Amniotic epithelial cell (primary cell): Measurements from ENCODE around the gene DEFB108B.
A peak's percentile ranks its signal among the peaks of the same experiment; 100 is the strongest.
"Not testable (repeated sequence)": the region's sequence is repeated elsewhere in the genome, so short reads cannot be mapped to it uniquely, and the experiment has no call there.

Experiments used
- DNase-seq: peaks from one replicate; pipeline ENCODE4 v3.0.0-alpha.2; 2010; ENCODE audit warnings: low read depth

DEFB108B gene, protein sequence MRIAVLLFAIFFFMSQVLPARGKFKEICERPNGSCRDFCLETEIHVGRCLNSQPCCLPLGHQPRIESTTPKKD

DNA sequence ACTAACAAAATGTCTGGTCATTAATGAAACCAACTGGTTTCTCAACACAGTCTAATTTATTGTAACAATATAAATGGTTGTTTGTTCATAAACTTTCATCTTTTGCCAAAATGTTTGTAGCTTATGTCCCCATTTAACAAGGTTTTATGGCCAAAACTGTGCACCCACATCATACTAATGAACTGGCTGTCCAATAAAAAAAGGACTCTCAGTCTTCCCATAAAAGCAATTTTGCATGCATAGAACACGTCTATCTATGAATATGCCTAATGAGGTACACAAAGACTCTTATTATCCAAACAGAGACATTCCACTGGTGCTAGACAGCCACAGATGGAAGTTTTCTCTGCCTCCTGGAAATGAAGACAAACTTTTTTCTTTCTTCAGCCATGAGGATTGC lies at the start of gene DEFB108B:
TSS of gene DEFB108B (plus strand) at position 390 of the 400 bp plus-strand sequence. CDS start at position 390, 0 bp downstream.
- DNase-seq = not testable (repeated sequence)

DNA sequence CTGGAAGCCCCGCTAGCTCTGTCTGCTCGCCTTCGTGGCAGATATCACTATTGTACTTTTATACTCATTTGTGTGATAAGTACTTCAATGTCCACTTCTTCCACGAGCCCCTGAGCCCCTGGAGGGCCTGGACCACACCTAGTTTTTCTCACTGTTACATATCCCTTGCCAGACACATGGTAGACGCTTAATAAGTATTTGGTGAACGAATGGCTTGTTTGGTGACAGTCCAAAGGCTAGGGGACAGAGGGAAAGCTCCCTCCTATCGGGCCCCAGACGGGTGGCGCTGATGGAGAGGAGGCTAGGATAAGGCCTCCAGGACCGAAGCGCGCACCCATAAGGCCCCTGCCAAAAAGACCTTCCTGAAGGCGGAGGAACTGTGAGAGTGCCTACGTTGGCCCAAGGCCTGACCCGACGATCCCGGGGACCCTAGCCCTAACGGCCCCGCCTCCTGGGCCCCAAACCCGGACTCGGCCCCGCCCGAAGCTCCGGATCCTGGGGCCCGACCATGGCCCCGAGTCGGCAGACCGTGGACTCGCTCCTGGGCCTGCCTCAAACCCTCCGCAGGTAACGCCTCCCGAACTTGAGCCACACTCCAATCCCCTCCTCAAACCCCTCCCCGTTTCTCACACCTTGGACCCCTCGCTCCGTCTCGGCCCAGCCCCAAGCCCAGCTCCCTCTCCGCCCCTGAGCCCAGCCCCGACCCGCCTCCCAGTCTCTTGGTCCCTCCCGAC lies 46.7 kb upstream of the DEFB108B start:
- DNase-seq = peak; percentile 75

DNA sequence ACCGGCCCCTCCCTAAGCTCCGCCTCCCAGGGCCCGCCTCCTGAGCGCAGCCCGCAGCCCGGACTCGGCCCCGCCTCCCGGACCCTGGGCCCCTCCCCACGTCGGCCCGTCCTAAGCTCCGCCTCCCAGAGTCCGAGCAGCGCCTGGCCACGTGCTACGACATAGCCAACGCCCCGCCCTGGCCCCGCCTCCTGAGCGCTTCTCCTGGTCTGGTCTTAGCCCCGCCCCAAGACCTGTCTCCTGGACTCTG lies 46.2 kb upstream of the DEFB108B start:
- not testable (repeated sequence) for DNase-seq

DNA sequence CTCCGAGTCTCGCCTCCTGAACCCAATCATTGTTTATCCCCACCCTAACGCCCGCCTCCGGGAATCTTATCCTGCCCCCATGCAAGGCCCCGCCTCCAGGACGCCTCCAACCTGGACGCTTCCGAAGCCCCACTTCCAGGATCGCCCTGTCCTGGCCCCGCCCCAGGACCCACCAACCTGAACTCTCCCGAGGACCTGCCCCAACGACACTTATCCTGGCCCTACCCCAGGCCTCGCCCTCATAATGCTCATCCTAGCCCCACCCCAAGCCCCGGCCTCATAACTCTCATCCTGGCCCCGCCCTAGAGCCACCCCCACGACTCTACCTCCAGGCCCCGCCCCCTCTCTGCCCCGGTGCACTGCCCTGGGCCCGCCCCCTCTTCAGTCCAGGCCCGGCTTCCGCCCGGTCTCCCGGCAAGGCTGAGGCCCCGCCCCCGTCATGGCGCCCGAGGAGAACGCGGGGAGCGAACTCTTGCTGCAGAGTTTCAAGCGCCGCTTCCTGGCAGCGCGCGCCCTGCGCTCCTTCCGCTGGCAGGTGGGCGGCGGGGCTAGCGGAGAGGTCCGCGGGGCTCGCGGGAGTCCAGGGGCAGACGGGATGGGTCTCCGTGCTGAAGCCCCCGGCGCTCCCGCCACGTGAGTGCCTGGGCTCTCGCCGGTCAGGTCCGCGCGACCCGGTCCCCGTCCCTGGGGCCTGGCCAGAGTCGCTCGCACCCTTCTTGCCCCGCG lies 45.7 kb upstream of the DEFB108B start:
- peak; percentile 99 for DNase-seq

DNA sequence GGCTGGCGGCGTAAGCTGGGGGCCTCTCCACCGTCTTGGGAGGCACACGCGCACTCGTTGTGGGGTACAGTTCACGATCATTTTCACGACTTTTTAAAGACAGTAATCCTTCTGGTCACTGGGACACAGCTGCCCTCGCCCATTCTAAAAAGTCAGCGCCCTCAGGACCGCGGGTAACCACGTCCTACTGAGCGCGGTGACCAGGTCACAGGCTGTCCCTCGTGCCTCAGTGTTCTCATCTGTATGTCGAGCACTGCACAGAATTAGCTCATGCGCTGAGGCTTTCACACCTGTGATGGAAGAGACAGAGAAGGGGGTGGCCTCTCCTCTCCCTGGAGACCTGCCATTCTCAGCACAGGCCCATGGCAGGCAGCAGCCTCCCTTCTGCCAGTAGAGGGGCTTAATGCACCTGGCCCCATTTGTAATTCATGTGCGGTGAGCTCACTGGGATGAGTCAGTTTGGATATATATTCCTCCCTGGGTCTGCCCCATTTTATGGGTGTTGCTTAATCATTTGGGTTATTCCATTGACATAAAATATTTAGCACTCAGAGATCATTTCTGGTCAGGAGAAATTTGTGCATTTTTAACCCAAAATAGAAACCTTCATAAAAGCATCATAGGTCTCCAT lies 45.1 kb upstream of the DEFB108B start:
- DNase-seq = peak; percentile 43

DNA sequence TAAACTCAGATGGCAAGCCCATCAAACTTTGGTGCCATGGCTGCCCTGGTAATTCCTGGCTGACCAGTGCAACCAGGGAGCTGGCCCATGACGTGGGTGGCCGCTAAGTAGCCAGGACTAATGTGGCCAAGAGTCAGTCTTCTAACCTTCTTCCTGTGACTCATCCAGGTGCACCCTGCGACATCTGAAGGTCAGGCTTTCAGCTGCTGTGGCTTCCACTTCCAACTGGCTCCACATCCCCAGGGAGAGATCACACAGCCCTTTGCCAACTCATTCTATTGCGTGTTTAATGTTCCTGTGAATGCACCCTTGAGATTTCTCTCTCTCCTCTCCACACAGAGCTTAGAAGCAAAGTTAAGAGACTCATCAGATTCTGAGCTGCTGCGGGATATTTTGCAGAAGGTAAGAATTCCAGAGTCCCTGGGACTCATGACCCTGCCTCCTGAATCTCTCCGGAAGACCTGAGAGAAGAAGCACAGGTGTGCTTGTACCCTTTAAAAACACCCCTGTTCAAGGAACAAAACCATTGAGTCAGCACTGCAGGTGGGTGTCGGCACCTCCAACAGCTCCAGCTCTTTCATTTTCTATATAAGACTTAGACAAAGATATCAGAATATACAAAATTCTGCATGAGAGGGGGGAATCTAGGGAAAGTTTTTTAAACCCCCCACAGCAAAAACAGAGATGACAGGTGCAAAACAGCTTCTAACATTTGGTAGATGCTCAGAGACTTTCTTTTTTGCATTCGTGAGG lies 43.4 kb upstream of the DEFB108B start:
- not testable (repeated sequence) for DNase-seq

DNA sequence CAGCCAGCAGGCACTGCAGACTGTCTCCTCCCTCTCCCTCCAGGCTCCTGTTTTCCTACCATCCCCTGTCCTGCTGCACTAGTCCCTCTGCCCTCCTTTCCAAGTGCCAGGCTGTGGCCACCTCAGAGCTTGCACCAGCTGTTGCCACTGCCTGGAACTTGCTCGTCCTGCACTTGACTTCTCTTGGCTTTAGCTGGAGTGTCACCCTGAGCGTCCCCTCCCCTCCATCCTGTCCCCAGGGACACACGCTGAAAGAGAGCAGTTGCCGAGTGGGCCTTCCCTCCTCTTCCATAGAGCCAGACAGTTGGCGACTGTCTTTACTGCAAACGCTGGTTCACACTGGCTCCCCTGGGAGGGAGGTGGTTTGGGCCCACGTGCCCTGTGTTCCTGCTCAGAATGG lies 41.9 kb upstream of the DEFB108B start:
- DNase-seq = not testable (repeated sequence)

DNA sequence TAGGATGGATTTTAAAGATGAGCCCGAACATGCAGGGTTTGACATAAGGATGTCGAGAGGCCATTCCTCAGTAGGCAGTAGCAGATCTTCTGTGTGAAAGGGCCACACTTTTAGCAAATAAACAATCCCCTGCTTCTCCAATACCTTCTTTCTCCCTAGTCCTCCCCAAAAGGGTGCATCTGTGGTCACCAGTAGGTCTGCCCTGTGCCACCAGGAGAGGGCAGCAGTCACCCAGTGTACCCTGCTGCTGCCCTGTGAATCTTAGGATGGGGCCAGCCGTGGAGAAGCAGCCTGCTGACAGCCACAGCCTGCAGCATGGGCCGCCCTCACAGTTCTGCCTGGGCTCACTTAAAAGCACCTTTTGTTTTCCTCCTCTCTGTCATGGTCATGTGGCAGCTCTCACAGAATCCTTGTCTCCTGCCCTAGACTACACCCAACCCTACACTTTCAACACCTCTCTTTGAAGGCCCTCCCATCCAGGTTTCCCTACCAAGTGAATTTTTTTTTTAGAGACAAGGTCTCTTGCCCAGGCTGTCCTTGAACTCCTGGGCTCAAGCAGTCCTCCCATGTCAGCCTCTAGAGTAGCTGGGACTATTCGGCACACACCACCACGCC lies 40.3 kb upstream of the DEFB108B start:
- not testable (repeated sequence) for DNase-seq

DNA sequence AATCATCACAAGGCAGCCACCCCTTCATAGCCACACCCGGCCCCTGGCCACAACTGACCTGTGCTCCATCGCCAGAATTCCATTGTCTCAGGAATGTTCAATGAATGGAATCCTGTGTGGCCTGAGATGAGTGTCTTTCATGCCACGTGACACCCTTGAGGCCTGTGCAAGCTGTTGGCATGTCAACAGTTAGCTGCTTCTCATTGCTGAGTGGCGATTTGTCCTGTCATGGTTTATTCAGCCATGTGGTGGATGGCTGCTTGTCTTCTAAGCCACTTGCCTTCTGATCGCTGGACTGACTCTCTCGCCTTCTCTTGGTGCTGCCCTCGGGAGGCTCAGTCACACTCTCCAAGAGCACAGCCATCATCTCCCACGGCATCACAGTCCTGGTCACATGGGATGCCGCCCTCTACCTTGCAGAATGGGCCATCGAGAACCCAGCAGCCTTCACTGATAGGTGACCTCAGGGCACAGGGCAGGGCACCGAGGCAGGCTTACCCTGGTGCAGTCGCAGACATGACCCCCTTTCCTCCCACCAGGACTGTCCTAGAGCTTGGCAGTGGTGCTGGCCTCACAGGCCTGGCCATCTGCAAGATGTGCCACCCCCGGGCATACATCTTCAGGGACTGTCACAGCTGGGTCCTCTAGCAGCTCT lies 38.5 kb upstream of the DEFB108B start:
- DNase-seq = peak; percentile 72

DNA sequence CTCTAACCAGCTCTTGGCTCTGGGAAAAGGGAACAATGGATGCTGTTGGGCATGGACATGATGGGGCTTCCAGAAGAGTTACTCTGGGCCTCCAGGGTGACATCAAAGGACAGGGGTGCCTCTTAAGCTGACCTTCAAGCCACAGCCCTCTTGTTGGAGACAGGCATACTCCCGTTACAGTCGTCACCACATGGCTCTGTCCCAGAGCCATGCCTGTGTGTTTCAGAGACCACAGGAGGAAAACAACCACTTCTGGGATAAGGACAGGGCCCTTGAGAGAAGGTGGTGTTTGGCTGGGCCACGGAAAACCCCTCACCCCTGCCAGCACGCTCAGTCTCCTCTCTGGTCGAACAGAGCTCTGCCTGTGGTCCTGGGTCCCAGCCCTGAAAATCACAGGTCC lies 37.8 kb upstream of the DEFB108B start:
- DNase-seq = not testable (repeated sequence)

DNA sequence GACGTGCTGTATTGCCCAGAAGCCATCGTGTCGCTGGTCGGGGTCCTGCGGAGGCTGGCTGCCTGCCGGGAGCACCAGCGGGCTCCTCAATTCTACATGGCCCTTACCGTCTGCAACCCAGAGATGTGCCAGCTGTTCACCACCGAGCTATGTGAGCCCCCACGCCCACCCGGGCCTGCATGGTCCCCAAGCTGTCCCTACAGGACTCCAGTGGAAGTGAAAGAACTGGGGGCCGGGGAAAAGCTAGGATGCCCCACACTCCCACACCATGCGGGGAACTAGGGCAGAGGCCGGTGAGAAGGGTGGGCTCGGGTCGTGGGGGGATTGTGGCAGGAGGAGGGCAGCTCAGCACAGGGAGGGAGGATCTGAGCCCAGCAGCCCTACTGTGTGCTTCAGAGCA lies 37.0 kb upstream of the DEFB108B start:
- not testable (repeated sequence) for DNase-seq

DNA sequence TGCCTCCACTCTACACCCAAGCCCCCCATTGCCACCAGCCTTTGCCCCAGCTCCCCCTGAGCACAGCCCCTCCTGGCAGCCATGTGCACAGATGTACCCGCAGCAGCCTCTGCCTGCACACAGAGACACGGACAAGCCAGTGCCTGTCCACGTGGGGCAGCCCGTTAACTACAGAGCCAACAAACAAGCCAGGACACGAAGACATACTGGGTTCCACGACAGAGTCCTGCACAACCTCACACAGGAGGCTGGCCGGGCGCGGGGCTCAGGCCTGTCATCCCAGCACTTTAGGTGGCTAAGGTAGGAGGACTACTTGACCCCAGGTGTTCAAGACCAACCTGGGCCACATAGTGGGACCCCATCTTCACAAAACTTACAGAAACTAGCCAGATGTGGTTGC lies 36.2 kb upstream of the DEFB108B start:
- DNase-seq = not testable (repeated sequence)

DNA sequence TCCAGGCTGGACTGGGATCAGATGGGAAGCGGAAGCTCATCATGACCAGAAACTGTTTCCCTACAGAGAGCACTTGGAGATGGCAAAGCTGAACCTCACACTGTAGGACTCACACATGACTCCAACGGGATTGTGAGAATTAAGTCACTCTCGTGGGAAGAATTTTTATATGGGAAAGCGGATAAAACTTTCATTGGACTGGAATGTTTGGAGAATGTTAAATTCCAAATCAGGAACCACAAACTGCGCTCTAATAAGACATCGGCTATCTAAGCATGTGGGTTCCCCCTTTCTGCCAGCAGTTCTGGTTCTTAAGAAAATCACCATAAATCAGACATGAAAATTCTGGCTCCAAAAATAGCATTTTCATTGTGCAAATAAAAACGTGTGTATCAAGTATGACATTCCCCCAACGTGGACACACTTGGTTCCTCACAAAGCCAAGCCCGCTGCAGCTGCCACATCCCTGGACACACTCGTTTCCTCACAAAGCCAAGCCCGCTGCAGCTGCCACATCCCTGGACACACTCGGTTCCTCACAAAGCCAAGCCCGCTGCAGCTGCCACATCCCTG lies 33.4 kb upstream of the DEFB108B start:
- DNase-seq = not testable (repeated sequence)

DNA sequence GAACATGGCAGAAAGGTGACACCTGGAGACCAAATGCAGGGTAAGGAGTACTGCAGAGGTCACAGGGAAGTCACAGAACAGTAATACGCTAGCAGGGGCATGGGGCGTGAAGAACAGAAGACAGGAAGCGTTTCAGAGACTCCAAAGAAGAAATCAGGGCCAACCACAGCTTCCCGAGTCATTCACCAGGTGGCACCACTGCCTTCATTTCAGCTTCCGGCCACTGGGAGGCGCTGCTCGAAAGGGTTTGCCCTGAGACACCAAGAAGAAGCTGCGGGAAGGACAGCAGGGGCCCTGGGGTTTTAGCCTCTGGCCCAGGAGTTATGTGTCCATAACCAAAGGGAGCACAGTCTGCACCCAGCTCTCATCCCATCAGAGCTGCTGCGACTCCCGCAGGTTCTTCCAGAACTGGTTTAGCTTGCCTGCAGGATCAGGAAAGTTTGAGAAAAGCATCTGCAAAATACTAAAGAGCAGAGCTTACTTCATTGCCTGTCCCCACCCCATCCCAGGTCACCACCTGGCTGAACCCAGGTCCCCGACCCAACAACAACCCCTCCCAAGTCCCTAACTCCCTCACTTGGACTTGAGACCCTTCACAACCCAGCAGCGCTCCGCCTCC lies 32.6 kb upstream of the DEFB108B start:
- peak; percentile 58 for DNase-seq

DNA sequence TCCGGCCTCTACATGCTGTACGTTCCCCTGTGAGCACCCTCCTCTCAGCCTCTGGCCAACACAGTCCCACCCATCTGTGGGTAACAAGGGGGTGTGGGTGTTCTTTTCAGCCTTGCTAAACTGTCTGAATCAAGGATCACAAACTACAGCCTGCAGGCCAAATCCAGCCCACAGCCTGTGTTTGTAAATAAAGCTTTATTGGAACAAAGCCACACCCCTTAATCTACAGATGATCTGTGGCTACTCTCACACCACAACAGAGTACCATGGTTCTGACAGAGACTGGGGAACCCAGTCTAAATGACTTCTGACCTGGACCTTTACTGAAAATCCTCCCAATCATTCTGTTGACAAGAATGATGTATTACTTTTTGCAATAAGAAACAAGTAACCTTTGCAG lies 32.0 kb upstream of the DEFB108B start:
- not testable (repeated sequence) for DNase-seq

DNA sequence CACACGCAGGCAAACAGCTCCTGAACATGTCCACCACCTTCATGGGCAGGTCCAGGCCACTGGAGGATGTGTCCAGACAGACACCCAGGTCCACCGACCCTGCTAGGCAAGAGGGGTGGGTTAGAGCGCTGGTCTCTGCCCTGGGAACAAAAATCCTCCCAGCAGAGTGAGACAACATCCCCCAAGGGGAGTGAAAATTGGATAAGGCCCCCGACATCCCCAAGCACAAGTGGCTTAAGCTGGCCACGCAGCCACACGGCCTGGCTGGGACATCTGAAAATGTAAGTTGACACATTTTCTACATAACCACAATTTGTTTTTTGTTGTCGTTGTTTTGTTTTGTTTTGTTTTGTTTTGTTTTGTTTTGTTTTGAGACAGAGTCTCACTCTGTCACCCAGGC lies 30.1 kb upstream of the DEFB108B start:
- not testable (repeated sequence) for DNase-seq

DNA sequence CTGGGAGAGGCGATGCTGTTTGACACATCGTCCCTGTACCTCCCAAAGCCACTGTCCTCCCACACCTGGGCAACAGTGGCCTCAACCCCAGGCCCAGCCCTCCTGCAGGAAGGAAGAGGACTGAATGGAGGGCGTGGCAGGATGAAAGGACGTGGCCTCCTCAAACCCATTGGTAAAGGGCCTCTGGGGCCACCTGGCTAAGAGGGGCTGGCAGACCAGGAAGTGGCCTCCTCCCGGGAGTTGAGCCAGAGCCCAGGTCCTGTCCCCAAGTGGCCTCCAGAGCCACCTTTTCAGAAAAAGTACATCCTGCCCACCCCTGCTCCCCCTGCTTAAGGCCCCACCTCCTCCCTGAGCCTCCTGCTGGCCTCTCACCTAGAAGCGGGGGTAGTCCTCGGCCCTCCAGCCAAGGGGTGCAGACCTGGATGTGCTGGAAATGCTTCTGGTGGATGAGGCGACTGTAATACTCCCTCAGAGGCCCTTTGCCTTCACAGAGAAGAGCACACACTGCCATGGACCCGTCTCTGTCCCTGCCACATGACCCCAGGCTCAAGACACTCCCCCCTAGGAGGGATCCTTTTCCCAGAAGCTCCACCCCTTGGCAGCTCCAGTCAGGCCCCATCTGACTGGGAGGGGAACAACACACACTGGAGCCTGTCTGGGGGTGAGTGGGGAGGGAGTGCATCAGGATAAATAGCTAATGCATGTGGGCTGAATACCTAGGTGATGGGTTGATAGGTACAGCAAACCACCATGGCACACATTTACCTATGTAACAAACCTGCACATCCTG lies 28.6 kb upstream of the DEFB108B start:
- DNase-seq = not testable (repeated sequence)

DNA sequence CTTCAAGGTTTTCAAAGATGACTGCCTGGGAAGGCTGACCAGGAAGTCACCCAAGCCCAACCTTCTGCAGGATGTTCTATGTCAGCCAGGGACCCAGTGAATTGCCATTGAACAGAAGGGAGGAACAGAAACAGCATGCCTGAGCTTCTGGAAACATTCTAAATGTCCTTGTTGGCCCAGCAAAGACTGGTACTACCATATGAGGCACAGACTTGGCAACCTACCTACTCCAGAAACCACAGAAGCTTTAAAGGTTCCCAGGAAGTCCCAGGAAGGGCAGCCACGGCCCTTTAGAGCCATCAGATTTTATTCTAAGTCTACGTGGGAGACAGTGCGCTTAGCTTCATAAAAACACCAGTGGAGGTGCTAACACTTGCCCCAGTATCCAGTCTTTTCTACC lies 20.5 kb upstream of the DEFB108B start:
- not testable (repeated sequence) for DNase-seq

DNA sequence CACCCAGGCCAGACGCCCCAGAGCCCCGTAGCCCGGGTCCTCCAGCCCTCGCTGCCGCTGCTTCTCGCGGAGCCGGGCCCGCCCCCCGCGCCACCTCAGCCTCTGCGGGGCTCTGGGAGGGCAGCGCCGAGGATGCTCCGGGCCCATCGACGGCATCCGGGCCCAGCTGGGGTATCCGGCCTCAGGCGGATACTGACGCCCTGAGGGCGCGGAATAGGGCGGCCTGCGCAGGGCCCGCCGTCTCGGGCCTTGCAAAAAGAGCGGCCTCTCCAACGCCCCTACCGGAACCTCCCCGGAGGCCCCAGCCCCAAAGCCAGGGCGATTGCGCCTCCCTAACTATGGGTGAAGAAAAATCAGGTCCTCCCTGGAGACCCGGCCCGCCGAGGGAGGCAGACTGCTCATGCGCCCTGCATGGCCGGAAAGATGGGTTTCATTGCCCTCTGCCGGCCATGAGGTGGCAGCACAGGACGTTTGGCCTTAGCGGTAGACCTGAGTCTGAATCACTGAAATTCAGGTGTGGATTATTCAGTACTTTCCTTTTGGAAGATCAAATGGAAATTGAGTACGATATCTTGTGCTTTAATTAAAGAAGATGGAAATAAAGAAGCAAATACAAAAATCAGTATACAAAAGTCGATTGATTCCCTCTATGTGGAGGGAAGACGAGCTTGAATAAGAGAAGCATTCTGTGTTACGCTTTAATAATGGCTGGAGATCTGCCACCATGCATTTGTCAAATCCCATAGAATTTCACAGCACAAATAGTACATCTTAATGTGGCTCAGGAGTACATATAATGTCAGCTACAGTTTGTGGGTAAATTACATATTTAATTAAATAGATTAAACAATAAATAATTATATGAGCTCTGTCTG lies 19.3 kb upstream of the DEFB108B start:
- peak; percentile 55 for DNase-seq
